GM19238 (cell line): ENCODE measurements around the gene TOR4A.

ENCODE experiments used
- DNase-seq: peaks from one replicate; pipeline ENCODE4 v3.0.0; 2011; ENCODE audit warnings: low spot score; ENCODE audit not compliant: insufficient read length

The TOR4A gene

DNA sequence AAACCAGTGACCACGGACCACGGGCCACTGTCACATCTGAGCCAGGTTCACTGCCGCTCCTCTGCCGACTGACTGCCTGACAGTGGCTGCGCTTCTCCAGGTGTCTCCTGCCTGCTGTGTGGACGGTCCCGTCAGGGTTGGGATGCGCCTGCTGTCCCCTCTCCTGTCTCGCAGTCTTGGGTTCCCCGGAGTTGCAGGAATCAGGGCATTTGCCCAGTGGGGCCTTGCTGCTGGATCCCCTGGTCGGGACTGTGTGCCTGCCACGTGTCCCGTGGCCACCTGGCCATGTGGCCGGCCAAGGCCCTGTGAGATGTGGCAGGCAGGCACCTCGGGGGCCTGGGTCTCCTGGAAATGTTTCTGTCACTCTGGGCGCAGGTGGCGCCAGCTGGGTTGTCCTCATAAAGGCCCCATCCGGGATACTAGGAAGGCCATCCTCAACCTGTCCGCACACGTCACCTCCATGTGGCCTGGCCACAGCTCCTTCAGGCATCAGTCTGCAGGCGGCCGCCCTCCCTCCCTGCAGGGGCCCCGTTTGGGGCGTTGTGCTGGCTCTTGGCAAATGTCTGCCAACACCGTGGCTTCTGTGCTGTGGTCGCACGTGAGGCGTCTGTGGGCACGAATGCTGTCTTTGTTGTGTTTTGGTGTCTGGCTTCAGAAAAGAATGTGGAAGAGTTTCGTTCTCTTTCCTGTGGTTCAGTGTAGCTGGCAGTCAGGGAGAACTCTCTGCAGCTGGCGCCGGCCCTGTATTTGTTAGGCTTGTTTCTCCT, 6.4 kb upstream of the TOR4A start:
- no peak for DNase-seq

DNA sequence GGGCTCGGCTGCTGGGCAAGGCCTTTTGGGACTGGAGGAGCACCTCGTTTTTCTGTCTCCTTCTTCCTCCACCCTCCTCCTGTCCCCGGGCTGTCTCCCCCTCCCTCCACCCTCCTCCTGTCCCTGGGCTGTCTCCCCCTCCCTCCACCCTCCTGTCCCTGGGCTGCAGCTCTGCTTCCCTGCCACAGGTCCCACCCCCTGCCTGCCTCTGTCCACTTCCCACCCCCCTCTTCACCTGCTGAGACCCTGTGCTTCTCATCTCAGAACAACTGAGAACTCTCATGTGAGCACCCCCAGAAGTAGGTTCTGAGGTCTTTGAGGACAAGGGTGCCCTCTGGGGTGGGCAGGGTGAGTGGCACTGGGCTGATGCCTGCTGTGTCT, 5.8 kb upstream of the TOR4A start:
- no peak for DNase-seq

DNA sequence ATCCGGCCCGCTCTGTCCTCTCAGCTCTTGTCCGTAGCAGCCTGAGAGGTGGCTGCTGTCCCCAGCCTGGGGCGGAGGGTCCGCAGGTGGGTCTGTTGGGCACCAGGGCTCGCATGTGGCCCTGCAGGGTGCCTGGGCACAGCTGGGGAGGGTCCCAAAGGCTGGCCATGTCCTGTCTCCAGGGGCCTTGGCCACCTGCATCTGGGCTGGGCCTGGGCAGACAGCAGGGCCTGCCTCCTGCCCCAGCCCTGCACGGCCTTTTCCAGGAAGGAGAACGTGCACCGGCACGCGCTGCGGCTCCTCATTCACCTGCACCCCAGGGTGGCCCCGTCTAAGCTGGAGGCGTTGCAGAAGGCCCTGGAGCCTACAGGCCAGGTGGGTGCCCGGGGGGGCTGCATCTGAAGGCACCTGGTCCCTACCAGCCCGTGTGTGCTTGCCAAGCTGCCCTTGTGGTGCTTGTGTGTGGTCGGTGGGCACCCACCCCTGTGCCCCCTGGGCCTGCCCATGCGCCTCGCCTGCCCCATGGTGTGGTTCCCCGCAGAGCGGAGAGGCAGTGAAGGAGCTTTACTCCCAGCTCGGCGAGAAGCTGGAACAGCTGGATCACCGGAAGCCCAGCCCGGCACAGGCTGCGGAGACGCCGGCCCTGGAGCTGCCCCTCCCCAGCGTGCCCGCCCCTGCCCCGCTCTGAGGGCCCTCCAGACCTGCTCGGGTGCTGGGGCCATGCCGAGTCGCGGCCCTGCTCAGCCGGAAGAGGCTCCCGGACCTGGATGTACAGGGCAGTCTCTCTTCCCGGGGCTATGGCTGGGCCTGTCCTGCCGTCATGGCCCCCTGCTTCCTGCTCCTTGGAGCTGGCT, 5.1 kb upstream of the TOR4A start:
- no peak for DNase-seq

DNA sequence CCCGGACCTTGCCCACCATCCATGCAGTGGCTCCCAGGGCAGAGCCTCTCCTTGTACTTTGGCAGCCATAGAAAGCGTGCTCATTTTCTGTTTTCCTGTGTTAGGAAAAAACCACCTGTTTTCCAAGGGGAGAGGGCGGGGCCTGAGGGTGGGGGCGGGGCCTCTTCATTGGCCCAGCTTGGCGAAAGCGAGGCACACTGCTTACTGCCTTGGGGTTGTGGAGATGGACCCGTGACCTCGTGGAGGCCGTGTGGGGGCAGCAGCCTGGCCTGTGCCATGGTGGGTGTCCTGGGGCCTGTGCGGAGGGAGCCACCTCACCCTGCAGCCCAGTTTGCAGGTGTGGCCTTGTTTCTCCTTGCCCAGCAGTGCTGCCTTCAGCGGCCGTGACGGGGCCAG, 4.4 kb upstream of the TOR4A start:
- DNase-seq, result no peak

DNA sequence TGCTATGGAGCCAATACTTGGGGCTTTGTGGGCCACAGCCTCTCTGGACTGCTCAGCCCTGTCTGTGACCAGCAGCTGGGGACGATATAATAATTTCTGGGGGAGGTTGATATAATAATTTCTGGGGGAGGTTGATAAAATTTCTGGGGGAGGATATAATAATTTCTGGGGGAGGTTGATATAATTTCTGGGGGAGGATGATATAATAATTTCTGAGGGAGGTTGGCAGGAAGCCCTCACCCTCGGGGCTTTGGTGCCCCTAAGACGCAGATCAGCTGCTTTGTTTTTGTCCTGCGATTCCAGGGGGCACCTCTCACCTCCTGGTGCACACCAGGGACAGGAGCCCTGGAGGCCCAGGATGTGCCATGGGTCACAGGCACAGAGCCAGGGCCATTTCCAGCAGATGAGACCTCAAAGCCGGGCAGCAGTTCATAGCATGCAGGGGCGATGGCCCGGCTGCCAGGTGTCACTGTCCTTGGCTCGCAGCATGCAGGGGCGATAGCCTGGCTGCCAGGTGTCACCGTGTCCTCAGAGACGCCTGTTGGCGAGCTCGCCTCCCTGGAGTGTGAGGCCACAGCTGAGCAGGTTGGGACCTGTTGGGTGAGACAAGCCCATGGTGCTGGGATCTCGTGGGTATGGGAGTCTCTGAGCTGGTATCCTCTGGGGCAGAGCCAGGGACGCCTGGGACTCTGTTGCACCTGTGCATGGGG, 3.8 kb upstream of the TOR4A start:
- no peak for DNase-seq

DNA sequence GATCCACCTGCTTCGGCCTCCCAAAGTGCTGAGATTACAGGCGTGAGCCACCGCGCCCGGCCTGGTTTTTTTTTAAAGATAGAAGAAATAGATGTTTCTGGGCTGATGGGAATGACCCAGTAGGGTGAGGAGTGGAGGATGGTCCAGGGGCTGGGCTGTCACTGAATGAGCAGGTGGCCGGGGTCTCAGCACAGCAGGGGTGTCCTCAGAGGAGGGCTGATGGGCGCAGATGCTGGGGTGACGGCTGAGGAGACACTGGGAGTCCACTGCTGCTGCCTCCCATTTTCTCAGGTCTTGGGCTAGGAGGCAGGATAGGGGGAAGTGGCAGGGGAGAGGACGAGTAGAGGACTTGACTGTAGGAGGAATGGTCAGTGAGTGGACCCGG, 2.3 kb upstream of the TOR4A start:
- no peak for DNase-seq

DNA sequence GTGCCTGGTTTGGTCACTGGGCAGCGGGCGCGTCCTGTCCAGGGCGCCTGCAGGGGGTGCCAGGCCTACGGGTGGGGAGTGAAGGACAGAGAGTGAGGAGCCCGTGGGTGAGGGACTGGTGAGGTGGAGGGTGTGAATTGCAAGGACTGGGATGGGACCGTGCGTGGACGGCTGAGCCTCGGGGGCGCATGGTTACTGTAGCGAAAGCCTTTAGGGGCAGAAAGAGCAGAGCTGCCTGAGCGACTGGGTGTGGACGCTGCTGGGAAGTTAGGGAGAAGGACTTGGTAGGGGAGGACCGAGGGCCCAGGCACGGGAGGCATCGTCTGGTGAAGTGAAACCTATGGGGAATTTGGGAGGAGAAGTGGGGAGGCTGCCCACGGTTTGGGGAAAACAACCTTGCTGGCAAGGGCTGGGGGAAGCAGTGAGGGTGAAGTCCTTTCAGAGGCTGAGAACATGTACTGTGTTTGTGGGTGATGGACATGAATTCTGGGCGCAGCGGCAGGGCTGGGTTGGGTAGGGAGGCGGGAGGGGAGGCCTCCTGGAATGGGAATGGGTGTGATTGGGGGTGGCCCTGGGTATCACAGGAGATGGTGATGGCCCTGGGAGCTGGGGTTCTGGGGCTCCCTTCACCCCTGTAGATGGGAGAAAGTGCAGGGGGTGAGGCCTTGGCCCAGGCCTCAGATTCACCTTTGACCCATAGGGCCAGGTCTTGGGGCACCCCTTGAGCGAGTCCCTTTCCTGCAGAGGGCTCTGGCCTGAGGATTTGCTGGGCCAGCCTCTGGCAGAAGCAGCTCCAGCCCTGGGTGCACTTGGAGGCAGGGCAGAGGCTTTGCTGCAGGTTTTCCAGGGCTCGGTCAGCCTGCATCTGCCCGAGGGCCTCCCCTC, 1.7 kb upstream of the TOR4A start:
- DNase-seq, result no peak

DNA sequence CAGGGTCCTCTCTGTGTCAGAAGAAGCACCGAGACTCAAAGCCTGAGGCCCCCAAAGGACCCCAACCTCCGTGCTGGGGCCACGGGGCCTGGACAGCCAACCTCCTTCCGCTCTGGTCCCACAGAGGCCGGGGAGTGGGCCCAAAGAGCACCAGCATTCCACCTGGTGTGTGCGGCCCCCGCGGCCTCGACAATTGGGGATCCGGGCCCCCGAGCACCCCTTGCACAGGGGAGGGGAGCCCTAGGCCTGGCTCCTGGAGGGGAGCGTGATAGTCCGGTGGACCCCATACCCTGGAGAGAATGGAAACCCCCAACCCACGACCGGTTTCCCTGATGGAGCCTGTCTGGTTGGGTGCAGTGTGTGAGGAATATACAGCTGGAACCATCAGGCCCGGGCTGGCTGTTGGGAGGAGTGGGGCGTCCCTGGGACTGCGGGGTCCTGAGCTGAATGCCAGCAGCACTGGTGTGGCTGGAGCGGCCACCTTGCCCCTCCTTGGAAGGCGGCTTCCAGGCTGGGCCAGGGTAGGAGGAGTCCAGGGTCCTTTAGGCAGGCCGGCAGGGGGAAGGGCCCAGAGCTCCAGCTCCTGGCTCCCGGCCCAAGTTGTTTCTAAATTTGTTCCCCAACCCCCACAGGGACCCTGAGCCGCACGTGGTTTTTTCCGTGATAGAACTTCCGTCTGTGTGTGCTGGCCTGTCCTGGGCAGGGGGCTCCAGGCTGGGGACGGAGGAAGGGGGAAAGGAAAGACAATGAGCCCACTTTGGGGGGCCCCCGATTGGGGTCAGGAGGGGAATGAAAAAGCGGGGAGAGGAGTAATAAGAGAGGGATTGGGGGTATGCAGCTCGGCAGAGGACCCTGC, 825 bp upstream of the TOR4A start:
- DNase-seq, result no peak

DNA sequence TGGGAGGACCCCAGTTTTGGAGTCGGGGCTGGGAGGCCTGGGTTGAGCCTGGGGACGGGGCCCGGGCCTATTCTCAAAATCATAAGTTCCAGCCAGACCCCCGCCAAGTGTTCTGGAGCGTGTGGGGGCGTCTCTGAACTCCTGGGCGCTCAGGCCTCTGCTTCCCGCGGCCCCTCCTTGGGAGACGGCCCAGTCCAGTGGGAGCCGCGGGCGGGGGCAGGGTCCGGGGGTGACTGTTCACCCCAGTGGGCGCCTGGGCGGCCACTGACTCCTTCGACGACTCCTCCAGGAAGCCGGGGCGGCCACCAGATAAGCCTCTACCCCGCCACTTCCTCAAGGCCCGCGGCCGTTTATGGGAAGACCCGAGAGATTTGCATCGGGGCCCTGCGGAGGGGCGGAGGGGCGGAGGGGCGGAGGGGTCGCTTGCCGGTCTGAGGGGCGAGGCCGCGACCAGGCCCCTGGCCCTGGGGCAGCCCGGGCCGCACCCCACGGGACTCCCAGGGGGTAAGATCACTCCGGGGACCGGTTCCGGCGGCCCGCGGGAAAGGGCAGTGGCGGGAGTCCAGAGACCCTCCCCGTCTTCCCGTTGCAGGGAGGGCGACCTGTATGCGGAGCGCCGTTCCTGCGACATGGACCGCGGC, 655 bp downstream of the TOR4A start:
- no peak for DNase-seq

DNA sequence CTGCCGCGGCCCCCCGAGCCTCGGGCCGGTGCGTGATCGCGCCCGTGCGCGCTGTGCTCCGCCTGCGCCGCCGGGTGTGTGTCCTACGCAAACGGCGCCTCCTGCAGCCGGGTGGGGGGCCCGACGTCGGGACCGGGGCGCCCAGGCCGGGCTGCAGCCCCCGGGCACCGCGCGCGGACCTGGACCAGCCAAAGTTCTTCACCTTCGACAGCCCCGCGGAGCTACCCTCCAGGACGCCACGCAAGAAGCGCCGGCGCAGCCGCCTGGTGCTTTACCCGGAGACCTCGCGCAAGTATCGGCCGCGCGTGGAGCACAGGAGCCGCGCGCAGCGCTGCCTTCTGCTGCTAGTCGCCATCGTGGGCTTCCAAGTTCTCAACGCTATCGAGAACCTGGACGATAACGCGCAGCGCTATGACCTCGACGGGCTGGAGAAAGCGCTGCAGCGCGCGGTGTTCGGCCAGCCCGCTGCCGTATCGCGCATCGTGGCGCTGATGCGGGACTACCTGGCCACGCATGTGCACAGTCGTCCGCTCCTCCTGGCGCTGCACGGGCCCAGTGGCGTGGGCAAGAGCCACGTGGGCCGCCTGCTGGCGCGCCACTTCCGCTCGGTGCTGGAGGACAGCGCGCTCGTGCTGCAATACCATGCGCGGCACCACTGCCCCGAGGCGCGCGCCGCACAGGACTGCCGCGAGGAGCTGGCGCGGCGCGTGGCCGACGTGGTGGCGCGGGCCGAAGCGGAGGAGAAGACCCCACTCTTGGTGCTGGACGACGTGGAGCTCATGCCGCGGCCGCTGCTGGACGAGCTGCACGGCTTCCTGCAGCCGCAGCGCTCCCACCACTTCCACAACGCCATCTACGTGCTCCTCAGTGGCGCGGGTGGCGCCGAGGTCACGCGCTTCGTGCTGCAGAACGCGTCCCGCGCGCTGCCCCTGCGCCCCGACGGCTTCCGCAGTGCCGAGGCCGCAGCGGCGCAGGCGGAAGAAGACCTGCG, 1.5 kb downstream of the TOR4A start:
- DNase-seq, result no peak

DNA sequence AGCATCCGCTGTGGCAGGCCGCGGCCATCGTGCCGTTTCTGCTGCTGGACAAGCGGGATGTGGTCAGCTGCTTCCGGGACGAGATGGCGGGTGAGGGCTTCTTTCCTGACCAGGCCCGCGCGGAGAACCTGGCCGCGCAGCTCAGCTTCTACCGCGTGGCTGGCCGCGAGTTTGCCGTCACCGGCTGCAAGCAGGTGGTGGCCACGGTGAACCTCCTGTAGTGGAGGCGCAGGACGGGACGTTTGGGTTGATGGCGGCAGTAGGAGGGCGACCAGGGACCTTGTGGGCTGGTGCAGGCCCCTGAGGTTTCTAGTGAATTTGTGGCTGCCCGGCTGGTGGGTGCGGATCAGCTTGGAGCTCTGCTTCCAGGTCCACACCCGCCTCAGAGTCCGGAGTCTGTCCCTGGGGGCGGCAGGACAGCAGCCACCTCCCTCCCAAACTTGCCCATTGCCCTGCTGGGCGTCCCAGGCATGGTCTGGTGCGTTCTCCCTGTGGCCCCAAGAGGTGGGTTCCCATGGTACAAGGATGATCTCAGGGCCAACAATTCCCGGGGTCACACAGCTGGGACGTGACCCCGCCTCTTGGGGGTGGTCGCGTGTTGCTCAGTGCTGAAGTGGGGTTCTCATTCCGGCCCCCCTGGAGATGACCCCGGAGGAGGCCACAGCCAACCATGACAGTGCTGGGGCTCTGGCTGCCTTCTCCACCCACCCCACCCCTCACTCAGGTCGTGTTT, 2.4 kb downstream of the TOR4A start:
- DNase-seq, result no peak

DNA sequence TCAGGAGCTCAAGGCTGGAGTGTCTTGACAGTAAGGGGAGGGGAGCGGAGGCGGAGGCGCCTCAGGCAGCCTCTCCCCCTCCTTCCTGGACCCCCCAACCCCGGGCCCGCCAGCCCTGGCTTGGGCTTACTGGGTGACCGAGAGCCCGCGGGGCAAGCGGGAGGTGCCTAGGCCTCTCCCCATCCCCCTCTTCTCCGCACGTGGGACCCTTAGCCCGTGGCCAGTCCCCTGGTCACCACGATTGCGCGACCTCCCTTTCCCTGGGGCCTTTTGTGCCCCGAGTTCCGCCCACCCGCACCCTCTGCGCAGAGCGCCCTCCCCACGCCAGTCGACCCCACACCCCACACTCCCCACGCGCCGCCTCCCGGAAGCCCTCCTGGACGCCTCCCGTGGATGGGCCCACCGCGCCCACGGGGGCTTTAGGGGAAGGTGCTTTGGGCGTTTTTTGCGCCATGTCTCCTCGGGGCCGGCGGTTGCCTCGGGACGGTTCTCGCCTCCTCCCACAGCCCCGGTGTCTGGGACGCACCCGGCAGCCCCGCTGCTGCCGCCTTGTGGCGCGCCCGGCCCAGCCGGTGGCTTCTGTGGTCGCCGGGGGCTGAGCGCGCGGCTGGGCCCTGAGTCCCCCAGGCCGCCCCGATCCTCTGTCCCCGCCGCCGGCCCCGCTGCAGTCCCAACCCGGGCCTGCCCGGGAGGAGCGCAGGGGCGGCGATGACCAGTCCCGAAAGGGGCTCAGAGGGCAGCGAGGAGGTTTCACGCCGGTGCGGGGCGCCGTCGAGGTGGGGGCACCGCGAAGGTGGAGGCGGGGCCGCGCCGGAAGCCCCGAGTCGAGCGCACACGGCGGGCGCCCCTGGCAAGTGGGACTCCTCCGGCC, 3.2 kb downstream of the TOR4A start:
- DNase-seq, result no peak

DNA sequence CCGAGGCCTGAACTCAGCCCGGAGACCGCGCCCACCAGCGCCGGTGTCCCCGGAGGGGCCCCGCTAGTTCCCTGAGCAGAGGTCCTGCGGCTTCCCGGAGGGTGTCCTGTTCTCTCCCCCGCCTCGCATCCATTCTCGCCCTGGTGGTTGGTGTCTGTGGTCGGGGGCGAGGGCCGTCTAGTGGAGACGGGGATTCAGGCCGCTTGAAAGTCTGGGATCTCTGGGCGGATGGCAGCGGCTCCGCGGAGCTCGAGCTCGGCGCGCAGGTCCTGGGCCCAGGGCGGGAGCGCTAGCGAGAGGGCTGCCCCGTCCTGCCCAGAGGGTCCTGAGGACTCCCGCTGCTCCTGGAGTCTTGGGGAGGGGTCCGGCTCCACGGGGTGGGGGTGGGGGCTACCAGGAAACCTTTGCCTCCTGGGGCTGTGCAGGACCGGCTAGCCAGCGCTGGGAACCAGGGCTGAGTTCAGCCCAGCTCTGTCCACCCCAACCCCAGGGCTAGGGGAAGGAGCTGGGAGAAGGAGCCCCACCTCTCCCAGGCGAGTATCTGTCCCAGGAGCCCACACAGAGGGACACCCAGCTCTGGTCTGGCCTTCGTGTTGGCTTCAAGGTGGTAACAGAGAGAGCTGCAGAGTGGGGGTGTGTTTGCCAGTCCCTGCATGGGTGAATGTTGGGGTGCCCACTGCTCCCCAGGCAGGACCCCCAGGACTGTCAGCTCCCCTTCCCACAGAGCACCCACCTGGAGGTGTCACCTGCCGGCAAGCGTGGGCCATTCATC, 4.0 kb downstream of the TOR4A start:
- DNase-seq, result no peak

DNA sequence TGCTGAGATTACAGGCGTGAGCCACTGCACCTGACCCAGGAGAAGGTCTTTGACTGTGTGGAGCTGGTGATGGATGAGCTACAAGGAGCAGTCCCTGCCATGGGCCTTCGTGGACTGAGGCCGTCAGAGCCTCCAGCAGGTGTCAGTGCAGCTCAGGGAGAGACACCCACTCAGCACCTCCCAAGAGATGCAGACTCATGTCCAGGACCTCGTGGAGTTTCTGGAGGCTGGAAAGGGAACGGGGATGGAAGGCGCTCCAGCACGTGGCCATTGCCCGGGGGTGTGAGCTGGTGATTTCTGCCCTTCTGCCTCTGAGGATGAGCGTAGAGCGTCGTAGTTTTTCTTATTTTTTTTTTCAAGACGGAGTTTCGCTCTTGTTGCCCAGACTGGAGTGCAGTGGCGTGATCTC, 9.5 kb downstream of the TOR4A start:
- no peak for DNase-seq

DNA sequence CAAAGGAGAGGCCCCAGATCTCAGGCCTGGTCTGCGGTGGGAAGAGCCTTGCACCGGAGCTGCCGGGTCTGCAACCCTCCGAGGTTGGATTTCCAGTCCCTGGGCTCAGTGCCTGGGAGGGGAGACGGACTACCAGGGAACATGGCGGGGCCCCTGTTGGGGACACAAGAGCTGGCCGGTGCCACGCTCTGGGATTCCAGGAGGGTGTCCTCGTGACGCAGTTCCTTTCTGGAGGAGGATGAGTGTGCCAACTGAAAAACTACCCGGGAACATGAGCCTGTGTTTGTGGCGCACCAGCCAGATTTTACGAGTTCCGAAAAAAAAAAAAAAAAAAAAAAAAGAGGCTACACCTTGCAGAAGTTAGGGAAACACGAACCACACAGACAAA, 15.6 kb downstream of the TOR4A start:
- no peak for DNase-seq

DNA sequence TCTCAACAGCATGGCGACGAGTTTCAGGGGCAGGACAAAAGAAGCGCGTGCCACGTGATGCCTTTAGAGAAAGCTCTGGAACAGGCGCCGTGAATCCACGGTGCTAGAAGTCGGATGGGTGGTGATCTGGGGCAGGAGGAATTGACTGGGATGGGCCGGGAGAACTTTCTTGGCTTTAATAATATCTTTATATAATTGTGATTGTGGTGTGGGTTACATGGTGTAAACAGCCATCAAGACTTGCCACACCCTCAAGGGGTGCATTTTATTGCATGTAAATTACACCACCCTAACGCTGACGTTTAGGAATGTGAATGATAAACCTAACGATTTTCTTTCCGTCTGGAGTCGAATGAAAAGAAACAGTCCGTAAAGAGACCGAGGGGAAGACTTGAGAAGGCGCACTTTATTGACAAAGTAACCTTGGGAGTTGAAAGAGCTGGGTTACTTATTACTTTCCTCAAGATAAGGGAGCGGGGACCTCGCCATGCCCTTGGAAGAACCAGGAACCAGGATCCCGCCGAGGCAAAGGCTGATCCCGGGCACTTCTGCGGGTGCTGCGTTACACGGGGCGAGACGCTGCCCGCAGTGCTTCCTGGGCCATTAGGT, 16.1 kb downstream of the TOR4A start:
- DNase-seq, result no peak
